Lung (tissue), 12 donors: ENCODE data around the gene ZCCHC17. TPM values are rescaled to one million over a fixed set of nuclear protein-coding genes. Genes with fewer than 3 reads are reported as not detected.

Source experiments
- ATAC-seq: fragments of 200-7000 bp; cut with Tn5 transposase; one replicate; pipeline ENCODE4 v1.9.1; 2020; ENCODE audit warnings: moderate number of reproducible peaks; ENCODE audit not compliant: insufficient read depth, low FRiP score
- DNase-seq, 3 donors: peaks; one replicate each; pipeline ENCODE4 v3.0.0-alpha.2; 2013 to 2017
- H3K27ac ChIP-seq, 2 donors: one replicate each; pipeline ENCODE4 v1.5.1; 2013; ENCODE audit warnings: mild to moderate bottlenecking in 2 of 2, moderate library complexity in 2 of 2, control low read depth in 1 of 2, inconsistent platforms in 1 of 2, low read depth in 1 of 2, low read length in 1 of 2
- H3K27me3 ChIP-seq, 3 donors: one replicate each; pipeline ENCODE4 v1.5.1; 2013; ENCODE audit warnings: low read length in 2 of 3; ENCODE audit not compliant: control insufficient read depth in 3 of 3, insufficient read depth in 3 of 3
- H3K36me3 ChIP-seq, 4 donors: one replicate each; pipeline ENCODE4 v1.5.1; 2013; ENCODE audit warnings: low read length in 4 of 4, mild to moderate bottlenecking in 1 of 4, moderate library complexity in 1 of 4; ENCODE audit not compliant: control insufficient read depth in 4 of 4, insufficient read depth in 4 of 4
- H3K4me1 ChIP-seq, 5 donors: one replicate each; pipeline ENCODE4 v1.5.1; 2013; ENCODE audit warnings: low read length in 5 of 5, mild to moderate bottlenecking in 2 of 5, moderate library complexity in 1 of 5; ENCODE audit not compliant: control insufficient read depth in 5 of 5, insufficient read depth in 5 of 5
- H3K4me3 ChIP-seq: one replicate; pipeline ENCODE4 v1.5.1; 2013; ENCODE audit warnings: mild to moderate bottlenecking, control low read depth, moderate library complexity
- H3K9ac ChIP-seq, 2 donors: one replicate each; pipeline ENCODE4 v1.5.1; 2013; ENCODE audit warnings: low read length in 2 of 2, control low read depth in 1 of 2; ENCODE audit not compliant: insufficient read depth in 1 of 2
- H3K9me3 ChIP-seq, 4 donors: one replicate each; pipeline ENCODE4 v1.5.1; 2013; ENCODE audit warnings: low read length in 3 of 4, mild to moderate bottlenecking in 1 of 4, moderate library complexity in 1 of 4; ENCODE audit not compliant: control insufficient read depth in 4 of 4, insufficient read depth in 3 of 4
- CTCF ChIP-seq: IDR thresholded peaks from 2 replicates; pipeline ENCODE4 v1.5.1; 2012; ENCODE audit warnings: mild to moderate bottlenecking; ENCODE audit errors: control extremely low read depth, extremely low read depth
- WGBS, 2 donors: extraction: QIAGEN DNeasy Blood & Tissue Kit; methylation state at CpG; one replicate each; pipeline ENCODE4 v1.1.7; 2013; 5-methylcytosine and 5-hydroxymethylcytosine counted together
- polyA plus RNA-seq, 2 donors: library from polyadenylated mRNA; stranded (reverse); fragments of 200-250 nt; gene quantifications; one replicate each; pipeline ENCODE4 v1.2.1, GENCODE V29; 2013
- total RNA-seq, 2 donors: library from RNA; depleted of rRNA in 1 of 2; stranded (reverse); fragments of >200 nt in 1 of 2; gene quantifications; one replicate each; pipeline ENCODE4 v1.2.1, GENCODE V29; 2014 to 2021
- donor health status: control.
- donor health status: control.
- donor health status: Bipolar disorder and iron deficiency.
- donor health status: healthy.
- donor health status: DM: yes; HTN: yes; CAD: no.

ZCCHC17 gene
- total and polyA plus RNA-seq, 4 donors = 17.0 to 27.7 (median 21.8) TPM

GRCh38 chr1:31390071-31390470, 93.2 kb downstream of the ZCCHC17 start:
- H3K27me3 ChIP-seq = no peaks in the 10 kb centered on the region
- TF ChIP-seq CTCF = no peak
- ATAC-seq (no peak), DNase-seq (peak; percentile 45 to 76 (median 50))
- H3K4me3 ChIP-seq = no peak overlapping the region
- 66 to 88% methylated on average over 7 of the region's 7 CpGs for WGBS, 2 donors
- peak overlapping the region in 1 of 2 donors; percentile 0 for H3K9ac ChIP-seq
- H3K36me3 ChIP-seq = no peaks in the 10 kb centered on the region
- no peak overlapping the region for H3K27ac ChIP-seq
- no peaks in the 10 kb centered on the region for H3K9me3 ChIP-seq
- peaks cover 0 to 6% (median 0%) of the 10 kb centered on the region in 5 donors for H3K4me1 ChIP-seq

GRCh38 chr1:31393463-31393862, 96.6 kb downstream of the ZCCHC17 start:
- Histone ChIP-seq H3K9me3 (no peaks in the 10 kb centered on the region), H3K36me3 (no peaks in the 10 kb centered on the region), H3K27me3 (no peaks in the 10 kb centered on the region), H3K27ac (no peak overlapping the region), H3K4me3 (no peak overlapping the region), H3K4me1 (peaks cover 0 to 6% (median 0%) of the 10 kb centered on the region in 5 donors), H3K9ac (no peak overlapping the region)
- no peak for TF ChIP-seq CTCF
- no peak for ATAC-seq
- no peak for DNase-seq

GRCh38 chr1:31394584-31395193, 97.9 kb downstream of the ZCCHC17 start:
- Histone ChIP-seq H3K36me3 (no peaks in the 10 kb centered on the region), H3K4me3 (no peak overlapping the region), H3K4me1 (peaks cover 0 to 6% (median 0%) of the 10 kb centered on the region in 5 donors), H3K9ac (no peak overlapping the region), H3K27me3 (no peaks in the 10 kb centered on the region), H3K27ac (peak overlapping the region in 1 of 2 donors; percentile 58), H3K9me3 (no peaks in the 10 kb centered on the region)
- peak; percentile 92 for ATAC-seq
- TF ChIP-seq CTCF = peak; percentile 77
- 1% methylated on average over 35 to 36 of the region's 36 CpGs for WGBS, 2 donors
- peak; percentile 77 to 82 (median 77) for DNase-seq
